Hematopoietic multipotent progenitor cell (in vitro differentiated cells): Measurements from ENCODE around the gene PLSCR4. TPM values are rescaled to one million over a fixed set of nuclear protein-coding genes. Genes with fewer than 3 reads are reported as not detected.
A peak's percentile ranks its signal among the peaks of the same experiment; 100 is the strongest.
"Not testable (repeated sequence)": the region's sequence is repeated elsewhere in the genome, so short reads cannot be mapped to it uniquely, and the experiment has no call there.

Experiments
- DNase-seq, 3 donors: peaks; one replicate each; pipeline ENCODE4 v3.0.0-alpha.2; 2011 to 2015; ENCODE audit warnings: low read depth in 2 of 3, low spot score in 2 of 3
- total RNA-seq: library from RNA; depleted of rRNA; stranded (reverse); fragments of >200 nt; gene quantifications from one replicate; pipeline ENCODE4 v1.2.3, GENCODE V29; 2012

The PLSCR4 gene, protein sequence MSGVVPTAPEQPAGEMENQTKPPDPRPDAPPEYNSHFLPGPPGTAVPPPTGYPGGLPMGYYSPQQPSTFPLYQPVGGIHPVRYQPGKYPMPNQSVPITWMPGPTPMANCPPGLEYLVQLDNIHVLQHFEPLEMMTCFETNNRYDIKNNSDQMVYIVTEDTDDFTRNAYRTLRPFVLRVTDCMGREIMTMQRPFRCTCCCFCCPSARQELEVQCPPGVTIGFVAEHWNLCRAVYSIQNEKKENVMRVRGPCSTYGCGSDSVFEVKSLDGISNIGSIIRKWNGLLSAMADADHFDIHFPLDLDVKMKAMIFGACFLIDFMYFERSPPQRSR
- total RNA-seq: 10.0 TPM

DNA sequence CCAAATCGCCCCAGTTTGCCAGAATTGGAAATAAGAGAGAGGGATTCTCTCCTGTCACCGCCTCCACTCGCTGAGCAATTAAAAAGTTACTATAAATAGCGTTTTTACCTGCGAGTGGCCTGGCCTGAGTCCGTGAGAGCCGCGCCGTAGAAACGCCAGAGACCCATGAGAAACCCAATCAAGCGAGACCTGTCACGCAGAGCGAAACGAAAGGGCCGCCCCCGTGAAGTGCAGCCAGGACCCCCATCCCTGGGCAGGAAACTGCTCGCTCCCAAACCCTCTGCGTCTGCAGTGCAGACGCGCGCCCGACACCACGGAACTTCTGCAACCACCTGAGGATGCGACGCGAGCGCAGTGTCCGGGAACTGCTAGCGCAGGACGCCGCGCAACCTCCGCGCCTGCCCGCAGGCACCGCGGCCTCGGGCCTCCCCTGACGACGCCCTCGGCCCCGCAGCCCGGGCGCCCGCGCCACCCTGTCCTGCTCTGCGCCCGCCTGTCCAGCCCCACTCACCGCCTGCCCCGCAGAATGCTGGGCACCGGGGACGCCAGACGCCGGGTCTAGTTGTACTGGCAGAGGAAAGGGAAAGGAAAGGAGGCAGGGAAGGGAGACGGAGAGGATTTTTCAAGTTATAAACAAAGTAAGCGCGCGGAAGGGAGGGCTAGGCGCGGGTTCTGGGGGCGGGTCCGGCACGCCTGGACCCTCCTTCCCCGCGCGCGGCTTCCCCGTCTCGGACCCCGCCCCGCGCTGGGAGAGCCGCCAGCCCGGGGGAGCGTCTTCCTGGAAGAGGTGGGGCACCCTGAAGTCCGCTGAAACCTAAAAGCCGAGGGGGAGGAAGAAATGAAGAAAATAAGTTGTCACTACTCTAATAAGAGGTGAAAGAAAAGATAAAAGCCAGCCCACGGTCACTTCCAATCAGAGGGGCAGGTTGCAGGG, at the start of gene PLSCR4:
PLSCR4 (minus strand) TSS at position 657 of the 934 bp plus-strand sequence. CDS start 29,034 bp downstream, outside the sequence.
- DNase-seq: peak in 2 of 3 donors; percentile 66 to 79

DNA sequence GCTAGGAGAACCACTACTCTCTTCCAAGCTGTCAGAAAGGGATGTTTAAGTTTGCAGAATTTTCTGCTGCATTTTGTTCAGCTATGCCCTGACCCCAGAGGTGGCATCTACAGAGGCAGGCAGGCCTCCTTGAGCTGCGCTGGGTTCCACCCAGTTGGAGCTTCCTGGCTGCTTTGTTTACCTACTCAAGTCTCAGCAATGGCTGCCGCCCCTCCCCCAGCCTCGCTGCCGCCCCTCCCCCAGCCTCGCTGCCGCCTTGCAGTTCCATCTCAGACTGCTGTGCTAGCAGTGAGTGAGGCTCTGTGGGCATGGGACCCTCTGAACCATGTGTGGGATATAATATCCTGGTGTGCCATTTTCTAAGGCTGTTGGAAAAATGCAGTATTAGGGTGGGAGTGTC, 42.5 kb upstream of the PLSCR4 start:
- not testable (repeated sequence) for DNase-seq

DNA sequence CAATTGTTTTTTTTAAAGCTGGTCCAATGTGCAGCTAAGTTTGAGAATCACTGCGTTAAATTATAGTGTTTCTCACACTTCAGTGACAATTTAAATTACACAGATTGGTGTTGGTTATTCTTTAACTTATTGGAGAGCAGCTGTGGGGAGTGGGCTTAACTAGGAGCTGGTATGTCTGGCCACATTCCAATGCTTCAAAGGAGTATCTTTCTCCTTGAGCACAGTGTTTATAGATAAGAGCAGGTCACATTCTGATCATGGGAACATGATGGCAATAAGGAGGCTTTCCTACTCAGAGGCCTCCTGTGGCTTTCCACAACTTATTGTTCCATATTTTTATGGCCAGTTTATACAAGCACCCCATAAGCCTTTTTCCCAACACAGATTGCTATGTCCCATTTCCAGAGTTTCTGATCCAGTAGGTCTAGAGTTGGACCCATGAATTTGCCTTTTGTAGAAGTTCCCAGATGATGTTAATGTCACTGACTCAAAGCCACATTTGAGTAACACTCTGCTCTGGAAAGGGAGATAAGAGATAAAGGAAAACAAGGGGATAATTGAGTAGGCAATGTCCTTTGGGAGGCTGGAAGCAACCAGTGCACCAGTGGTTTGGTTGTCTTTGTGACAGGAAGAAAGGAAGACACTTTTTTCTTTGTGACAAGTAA, 33.0 kb upstream of the PLSCR4 start:
- no peak for DNase-seq

DNA sequence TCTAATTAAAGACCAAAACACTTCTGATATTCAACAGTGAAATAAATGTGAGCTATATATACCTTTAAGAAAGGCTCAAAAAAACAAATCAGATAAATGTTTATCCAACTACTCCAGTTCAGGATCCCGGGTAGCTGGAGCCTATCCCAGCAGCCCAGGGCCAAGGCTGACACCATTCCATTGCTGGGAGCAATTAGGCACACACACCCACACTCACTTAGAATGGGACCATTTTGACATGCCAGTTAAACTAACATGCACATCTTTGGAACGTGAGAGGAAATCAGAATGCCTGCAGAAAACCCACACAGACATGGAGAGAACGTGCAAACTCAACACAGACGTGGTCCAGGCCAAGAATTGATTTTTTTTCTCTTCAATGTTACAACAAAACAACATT, 30.0 kb upstream of the PLSCR4 start:
- no peak for DNase-seq

DNA sequence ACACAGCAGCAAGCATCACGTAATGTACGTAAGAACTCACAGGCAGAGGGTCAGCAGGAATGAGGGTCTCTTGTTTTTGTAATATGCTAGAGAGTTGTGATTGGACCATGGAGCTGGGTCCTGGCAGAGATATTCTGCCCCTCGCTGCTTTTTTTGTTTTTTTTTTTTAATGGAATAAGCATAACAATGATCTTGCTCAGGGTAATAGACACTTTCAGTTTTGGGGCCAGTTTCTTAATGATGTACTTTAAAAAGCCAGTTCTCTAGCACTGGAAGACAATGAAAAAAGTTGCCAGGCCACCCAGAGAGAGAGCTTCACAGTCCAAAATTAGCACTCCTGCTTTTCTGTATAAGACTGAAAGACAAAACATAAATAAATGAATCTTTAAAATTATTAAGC, 29.0 kb upstream of the PLSCR4 start:
- DNase-seq: no peak

DNA sequence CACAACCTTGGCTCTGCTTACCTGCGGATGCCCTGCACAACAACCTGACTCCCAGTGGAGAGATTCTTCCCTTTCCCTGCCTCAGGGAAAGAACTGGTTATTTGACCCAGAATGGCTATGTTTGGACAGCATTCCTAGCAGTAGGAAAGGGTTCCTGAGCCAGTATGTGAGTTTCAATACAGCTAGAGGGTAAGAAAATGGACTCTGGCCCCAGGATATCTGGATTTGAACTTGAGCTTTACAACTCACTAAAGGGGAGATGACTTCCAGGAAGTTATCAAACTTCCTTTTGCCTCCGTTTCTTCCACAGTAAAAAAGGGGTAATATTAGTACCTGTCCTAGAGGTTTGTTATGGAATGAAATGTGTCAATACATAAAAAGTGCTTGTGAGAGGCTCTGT, 28.1 kb upstream of the PLSCR4 start:
- DNase-seq: no peak

DNA sequence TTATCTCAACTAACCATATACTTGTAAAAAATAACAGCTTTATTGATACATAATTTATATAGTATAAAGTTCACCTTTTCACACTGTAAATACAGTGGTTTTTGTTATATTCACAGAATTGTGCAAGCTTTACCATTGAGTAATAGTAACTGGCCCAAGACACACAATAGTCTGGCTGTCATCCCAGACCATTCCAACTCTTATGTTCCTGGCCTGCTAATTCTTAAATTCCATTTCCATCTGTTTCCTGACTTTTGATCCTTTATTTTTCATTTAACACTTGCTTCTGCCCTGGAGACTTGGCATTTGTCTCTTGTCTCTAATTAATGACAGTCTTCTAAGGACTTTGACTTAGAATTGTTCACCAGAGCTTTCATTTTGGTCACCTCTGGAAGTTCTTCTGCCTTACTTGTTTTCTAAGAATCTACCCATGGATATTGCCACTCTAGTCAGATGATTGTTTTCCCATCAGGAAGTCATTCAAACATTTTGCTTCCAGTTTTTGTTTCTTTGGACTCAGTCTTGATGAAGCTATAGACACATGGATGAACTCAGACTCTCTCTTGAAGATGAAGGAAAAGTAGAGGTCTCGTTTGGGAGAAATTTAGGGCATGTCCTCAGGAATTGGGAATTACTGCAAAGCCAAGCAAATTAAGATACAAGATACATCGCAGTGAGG, 27.2 kb upstream of the PLSCR4 start:
- no peak for DNase-seq

DNA sequence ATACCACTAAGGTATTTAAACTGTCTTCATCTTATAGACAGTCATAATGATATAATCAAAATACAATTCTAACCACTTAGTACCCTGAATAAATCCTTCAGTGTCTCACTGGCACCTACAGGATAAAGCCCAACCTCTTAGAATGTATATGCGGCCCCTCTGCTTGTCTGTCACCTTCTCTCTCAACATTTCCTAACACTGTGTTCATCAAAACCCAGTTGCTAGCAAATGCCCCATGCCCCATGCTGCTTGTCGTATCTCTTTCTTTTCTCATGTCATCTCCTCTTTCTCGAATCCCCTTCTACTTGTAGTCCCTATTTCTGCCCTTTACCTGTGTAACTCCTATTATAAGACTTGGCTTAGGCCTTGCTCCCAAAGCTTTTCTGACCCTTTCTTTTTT, 24.6 kb upstream of the PLSCR4 start:
- DNase-seq: no peak

DNA sequence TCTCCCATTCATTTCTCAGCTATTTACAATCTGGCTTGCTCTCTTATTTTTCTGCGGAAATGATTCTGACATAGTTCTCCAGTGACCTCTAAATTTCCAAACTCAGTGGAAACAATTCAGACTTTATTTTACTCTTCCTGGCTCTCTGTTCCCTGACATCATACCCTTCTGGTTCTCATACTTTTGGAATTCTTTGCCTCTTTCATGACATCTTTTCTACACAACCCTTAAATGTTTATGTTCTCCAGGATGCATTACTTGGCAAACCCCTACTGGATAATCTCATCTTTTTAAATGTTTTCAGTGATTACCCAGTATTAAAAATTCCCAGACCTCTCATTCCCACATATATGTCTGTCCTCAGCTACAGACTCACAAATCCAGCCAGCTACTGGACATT, 23.9 kb upstream of the PLSCR4 start:
- DNase-seq: no peak

DNA sequence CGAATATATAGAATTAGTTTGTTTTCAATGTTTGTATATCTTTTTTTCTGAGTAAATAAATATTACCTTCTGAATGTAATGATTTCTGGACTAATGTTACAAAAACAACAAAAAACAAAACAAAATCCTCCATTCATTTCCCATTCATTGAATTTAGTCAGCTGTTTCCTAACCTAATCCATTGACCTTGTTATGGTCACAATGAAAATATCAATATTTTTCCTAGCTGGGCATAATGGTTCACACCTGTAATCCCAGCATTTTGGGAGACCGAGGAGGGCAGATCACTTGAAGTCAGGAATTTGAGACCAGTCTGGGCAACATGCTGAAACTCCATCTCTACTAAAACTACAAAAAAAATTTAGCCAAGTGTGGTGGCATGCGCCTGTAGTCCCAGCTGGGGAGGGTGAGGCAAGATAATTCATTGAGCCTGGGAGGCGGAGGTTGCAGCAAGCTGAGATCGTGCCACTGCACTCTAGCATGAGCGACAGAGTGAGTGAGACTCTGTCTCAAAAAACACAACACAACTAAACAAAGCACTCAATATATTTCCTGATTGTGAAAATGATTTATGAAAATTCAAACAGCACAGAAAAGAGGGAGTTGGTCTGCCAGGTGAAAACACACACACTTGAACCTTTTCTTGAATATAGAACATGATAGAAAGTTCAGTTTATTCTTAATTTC, 23.0 kb upstream of the PLSCR4 start:
- no peak for DNase-seq

DNA sequence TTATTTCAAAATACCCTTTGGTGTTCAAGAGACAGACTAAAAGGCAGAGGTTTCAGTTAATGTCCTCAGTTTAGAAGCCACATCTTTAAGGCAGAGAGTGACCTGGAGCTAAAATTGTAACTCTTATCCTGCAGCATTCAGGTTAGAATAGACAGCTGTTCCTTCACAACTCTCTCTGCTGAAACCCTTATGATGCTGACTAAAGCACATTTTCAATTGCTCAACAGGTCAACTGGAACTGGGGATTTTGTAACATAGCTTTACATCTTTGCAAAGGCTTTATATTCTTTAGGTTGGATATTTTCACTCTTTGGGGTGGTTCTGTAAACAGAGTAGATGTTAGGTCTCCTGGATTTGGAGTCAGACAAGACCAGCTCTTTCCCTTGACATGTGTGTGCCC, 20.3 kb upstream of the PLSCR4 start:
- DNase-seq: no peak

DNA sequence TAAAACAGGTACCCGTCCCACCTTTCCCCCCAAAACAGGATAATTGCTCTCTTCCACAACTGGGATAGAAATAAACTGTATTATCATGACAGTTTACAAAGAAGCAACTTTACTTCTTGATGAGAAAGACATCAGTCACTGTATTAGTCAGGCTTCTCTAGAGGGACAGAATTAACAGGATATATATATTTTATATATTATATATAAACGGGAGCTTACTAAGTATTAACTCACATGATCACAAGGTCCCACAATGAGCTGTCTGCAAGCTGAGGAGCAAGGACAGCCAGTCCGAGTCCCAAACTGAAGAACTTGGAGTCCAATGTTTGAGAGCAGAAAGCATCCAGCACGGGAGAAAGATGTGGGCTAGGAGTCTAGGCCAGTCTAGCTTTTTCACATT, 18.4 kb upstream of the PLSCR4 start:
- DNase-seq: no peak

DNA sequence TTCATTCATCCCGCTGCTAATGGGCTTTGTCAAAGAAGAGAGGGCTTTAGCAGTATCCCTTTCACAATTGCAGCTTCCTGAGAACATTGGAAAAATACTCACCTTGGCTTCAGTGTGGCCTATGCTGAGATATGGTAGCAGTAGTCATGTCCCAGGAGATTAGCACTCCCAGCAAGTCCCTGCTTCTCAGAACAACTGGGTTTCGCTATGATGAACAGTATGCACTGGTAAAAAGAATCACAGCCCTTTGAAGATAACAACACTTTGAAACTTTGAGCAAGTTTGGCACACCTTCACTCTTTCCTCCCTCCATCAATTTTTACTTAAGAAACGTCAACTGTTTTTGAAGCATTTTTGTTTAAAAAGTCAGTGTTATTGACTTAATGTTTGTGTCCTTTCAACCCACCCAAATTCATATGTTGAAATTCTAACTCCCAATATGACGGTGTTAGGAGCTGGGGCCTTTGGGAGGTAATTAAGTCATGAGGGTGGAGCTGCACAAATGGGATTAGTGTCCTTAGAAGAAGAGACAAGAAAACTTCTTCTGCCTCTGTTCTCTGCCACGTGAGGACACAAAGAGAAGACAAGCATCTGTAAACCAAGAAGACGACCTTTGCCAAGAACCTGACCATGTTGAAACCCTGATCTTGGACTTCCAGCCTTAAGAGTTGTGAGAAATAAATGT, 17.8 kb upstream of the PLSCR4 start:
- no peak for DNase-seq

DNA sequence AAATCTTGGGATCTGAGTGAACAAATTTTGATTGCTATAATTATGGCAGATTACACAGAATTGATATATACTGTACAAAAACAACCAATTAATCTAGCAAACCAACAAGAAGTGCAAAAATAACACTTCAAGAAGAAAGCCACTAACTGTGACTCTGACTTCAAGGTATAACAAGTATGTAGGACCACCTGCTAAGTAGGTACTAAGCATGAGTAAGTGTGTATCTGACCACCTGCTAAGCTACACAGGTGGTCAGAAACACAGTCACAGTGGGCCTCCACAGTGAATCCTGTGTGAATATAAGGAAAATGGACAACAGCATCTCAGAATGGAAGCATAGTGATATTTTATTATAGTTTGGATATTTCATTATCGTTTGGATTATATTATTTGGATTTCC, 14.8 kb upstream of the PLSCR4 start:
- DNase-seq: no peak

DNA sequence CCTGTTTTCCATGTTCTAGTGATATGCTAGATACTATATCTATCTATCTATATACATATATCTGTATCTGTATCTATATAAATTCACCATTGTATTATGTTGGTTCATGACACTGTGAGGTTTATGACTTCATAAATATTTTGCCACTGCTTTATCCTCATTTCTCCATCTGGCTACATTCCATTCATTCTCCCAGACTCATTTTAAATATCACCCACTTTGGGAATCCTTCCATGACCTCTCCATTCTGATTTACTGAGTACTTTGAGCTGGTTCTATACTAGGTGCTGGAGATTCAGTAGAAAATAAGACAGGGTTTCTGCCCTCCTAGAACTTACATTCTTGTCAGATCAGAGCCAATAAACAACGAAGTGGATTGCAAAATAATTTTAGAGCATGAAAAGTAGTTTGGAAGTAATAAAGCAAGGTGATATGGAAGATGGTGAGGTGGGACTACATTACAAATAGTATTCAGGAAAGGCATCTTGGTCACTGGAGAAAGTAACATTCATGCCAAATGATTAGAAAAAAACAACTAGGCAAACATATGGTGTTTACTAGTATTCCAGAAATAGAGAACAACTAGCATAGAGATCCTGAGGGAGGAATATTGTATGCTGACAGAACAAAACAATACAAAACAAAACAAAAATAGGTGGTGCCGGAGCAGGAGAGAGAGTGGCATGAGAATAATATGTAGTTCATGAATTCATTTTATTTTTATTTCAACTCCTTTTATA, 11.6 kb upstream of the PLSCR4 start:
- DNase-seq: no peak

DNA sequence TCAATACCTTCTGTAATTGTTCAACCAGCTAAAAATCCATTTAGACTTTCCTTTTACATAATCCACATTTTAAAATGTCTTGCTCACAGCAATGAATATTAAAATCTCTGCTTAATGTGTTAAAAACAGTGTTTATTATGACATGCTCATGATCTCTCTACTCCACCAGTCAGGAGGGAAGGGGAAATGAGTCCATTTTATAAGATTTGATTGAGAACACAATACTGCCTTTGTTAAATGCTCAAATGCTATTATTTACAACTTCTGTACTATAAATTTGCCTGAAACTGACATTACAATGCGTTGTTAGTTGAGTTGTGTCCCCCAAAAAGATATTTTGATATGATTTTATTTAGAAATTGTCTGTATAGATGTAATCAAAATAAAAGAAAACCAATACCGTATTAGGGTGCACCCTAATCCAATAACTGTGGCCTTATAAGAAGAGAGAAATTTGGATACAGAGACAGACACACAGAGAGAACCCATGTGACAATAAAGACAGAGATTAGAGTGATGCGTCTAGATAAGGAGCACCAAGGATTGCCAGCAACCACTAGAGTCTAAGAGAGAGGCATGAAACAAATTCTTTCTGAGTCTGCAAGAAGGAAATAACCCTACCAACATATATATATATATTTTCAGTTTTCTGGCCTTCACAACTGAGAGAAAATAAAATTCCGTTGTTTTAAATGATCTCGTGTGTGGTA, 9.1 kb upstream of the PLSCR4 start:
- no peak for DNase-seq

DNA sequence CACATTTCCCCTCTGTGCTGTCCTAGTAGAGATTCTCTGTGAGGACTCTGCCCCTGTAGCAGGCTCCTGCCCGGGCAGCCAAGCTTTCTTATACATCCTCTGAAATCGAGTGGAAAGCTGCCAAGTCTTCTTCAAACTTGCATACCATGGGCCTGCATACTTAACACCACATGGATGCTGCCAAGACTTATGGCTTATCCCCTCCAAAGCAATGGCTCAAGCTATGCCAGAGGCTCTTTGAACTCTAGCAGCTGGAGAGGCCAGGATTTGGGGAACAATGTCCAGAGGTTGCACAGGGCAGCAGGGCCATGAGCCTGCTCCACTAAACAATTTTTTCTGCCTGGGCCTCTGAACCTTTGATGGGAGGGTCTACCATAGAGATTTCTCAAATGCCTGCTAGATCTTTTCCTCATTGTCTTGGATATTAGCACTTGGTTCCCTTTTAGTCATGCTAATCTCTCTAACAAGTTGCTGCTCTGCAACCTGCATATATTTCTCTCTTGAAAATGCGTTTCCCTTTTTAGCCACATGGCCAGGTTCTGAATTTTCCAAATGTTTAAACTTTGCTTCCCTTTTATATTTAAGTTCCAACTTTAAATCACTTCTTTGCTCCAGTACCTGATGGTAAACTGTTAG, 6.1 kb upstream of the PLSCR4 start:
- no peak for DNase-seq

DNA sequence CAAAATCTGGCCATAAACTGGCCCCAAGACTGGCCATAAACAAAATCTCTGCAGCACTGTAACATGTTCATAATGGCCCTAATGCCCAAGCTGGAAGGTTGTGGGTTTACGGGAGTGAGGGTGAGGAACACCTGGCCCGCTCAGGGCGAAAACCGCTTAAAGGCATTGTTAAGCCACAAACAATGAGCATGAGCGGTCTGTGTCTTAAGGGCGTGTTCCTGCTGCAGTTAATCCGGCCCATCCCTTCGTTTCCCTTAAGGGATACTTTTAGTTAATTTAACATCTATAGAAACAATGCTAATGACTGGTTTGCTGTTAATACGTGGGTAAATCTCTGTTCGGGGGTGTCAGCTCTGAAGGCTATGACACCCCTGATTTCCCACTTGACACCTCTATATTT, 1.5 kb upstream of the PLSCR4 start:
- DNase-seq: not testable (repeated sequence)
